ENCODE data around the gene RETREG2.
A peak's percentile ranks its signal among the peaks of the same experiment; 100 is the strongest.

Gene RETREG2

GRCh38 chr2:219169930-219170654 is 8.0 kb upstream of the RETREG2 start, which contains the start of gene SLC23A3:
SLC23A3 (minus strand) TSS chr2:219170029; CDS start chr2:219169984, 45 bp downstream.
- DNase-seq (ENCODE audit: low spot score): no peak

GRCh38 chr2:219171231-219171651 is 6.8 kb upstream of the RETREG2 start:
- peak; percentile 28 for DNase-seq (ENCODE audit: low spot score)

GRCh38 chr2:219172231-219173154 is 5.6 kb upstream of the RETREG2 start:
- no peak for DNase-seq (ENCODE audit: low spot score)

GRCh38 chr2:219173176-219173575 is 4.9 kb upstream of the RETREG2 start:
- no peak for DNase-seq (ENCODE audit: low spot score)

GRCh38 chr2:219174146-219174545 is 3.9 kb upstream of the RETREG2 start:
- DNase-seq (ENCODE audit: low spot score): no peak

GRCh38 chr2:219174801-219175200 is 3.3 kb upstream of the RETREG2 start:
- no peak for DNase-seq (ENCODE audit: low spot score)

GRCh38 chr2:219175486-219175885 is 2.6 kb upstream of the RETREG2 start:
- DNase-seq (ENCODE audit: low spot score): no peak

- peak; percentile 69 for DNase-seq (ENCODE audit: low spot score)
Measured at GRCh38 chr2:219175928-219176817, 1.9 kb upstream of the RETREG2 start.

- peak; percentile 86 for DNase-seq (ENCODE audit: low spot score)
Measured at GRCh38 chr2:219176818-219177551, 1.1 kb upstream of the RETREG2 start, which contains the start of gene CNPPD1. CNPPD1 (minus strand) TSS chr2:219176925; CDS start chr2:219176828, 97 bp downstream.

- peak; percentile 40 for DNase-seq (ENCODE audit: low spot score)
Measured at GRCh38 chr2:219178377-219179175, 501 bp downstream of the RETREG2 start.

GRCh38 chr2:219179601-219180465 is 1.8 kb downstream of the RETREG2 start:
- no peak for DNase-seq (ENCODE audit: low spot score)

GRCh38 chr2:219180961-219181360 is 2.9 kb downstream of the RETREG2 start:
- DNase-seq (ENCODE audit: low spot score): no peak

GRCh38 chr2:219181531-219181930 is 3.5 kb downstream of the RETREG2 start:
- no peak for DNase-seq (ENCODE audit: low spot score)

GRCh38 chr2:219182331-219183150 is 4.5 kb downstream of the RETREG2 start:
- DNase-seq (ENCODE audit: low spot score): no peak

GRCh38 chr2:219183151-219183772 is 5.2 kb downstream of the RETREG2 start:
- DNase-seq (ENCODE audit: low spot score): no peak

- DNase-seq (ENCODE audit: low spot score): no peak
Measured at GRCh38 chr2:219184121-219184520, 6.0 kb downstream of the RETREG2 start.

GRCh38 chr2:219186754-219187456 is 8.8 kb downstream of the RETREG2 start:
- DNase-seq (ENCODE audit: low spot score): peak; percentile 15

Data from germinal center (tissue), 1 donor.